RWPE2 (cell line): Measurements from ENCODE around the gene ERN1.
A peak's percentile ranks its signal among the peaks of the same experiment; 100 is the strongest.

Experiments used
- ATAC-seq: fragments of 200-7000 bp; cut with Tn5 transposase; 3 replicates; pipeline ENCODE4 v1.9.1; 2021; ENCODE audit warnings: low read depth
- DNase-seq: peaks from one replicate; pipeline ENCODE4 v3.0.0-alpha.2; 2020; ENCODE audit warnings: low spot score
- H3K27ac ChIP-seq: fragments of 450-650 bp; 2 replicates; pipeline ENCODE4 v1.5.1; 2017; ENCODE audit warnings: mild to moderate bottlenecking; ENCODE audit not compliant: poor library complexity, severe bottlenecking
- H3K27me3 ChIP-seq: fragments of 250-450 bp; sonication (Bioruptor Pico); 2 replicates; pipeline ENCODE4 v1.5.1; 2021; ENCODE audit warnings: mild to moderate bottlenecking, moderate library complexity; ENCODE audit not compliant: insufficient read depth, poor library complexity, severe bottlenecking
- H3K36me3 ChIP-seq: fragments of 250-450 bp; sonication (Bioruptor Pico); 2 replicates; pipeline ENCODE4 v1.5.1; 2020; ENCODE audit warnings: low read depth, mild to moderate bottlenecking, moderate library complexity
- H3K4me1 ChIP-seq: fragments of 250-450 bp; sonication (Bioruptor Pico); 2 replicates; pipeline ENCODE4 v1.5.1; 2021; ENCODE audit warnings: mild to moderate bottlenecking, moderate library complexity; ENCODE audit not compliant: insufficient read depth, poor library complexity, severe bottlenecking
- H3K4me3 ChIP-seq: fragments of 250-450 bp; sonication (Bioruptor Pico); 2 replicates; pipeline ENCODE4 v1.5.1; 2021; ENCODE audit warnings: mild to moderate bottlenecking, moderate library complexity; ENCODE audit not compliant: severe bottlenecking
- H3K9me3 ChIP-seq: fragments of 250-450 bp; sonication (Bioruptor Pico); 2 replicates; pipeline ENCODE4 v1.5.1; 2021; ENCODE audit warnings: mild to moderate bottlenecking, moderate library complexity; ENCODE audit not compliant: severe bottlenecking
- TF ChIP-seq, protein P1 (sequence below): fragments of 450-650 bp; IDR thresholded peaks from one replicate; pipeline ENCODE4 v1.5.1; 2017; ENCODE audit warnings: mild to moderate bottlenecking, moderate library complexity; ENCODE audit not compliant: poor library complexity, severe bottlenecking

ERN1 gene

DNA sequence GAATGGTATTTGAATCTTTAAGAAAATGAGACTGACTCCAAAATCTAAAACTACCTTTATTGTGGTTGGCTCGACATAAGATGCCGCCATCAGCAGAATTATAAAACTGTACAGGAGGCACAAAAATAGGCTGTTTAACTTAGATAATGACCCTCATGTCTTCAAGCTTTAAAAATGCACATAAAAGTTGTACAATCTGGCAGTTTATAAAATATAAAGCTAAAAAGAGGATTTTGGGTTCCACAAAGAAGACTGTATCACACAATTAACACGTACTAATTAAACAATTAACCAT is 90.9 kb downstream of the ERN1 start:
- no peak overlapping the region for H3K4me3 ChIP-seq
- DNase-seq (no peak), ATAC-seq (no peak)
- H3K9me3 ChIP-seq, result no peaks in the 10 kb centered on the region
- H3K4me1 ChIP-seq, result no peaks in the 10 kb centered on the region
- no peak overlapping the region for H3K27ac ChIP-seq
- TF ChIP-seq, protein P1, sequence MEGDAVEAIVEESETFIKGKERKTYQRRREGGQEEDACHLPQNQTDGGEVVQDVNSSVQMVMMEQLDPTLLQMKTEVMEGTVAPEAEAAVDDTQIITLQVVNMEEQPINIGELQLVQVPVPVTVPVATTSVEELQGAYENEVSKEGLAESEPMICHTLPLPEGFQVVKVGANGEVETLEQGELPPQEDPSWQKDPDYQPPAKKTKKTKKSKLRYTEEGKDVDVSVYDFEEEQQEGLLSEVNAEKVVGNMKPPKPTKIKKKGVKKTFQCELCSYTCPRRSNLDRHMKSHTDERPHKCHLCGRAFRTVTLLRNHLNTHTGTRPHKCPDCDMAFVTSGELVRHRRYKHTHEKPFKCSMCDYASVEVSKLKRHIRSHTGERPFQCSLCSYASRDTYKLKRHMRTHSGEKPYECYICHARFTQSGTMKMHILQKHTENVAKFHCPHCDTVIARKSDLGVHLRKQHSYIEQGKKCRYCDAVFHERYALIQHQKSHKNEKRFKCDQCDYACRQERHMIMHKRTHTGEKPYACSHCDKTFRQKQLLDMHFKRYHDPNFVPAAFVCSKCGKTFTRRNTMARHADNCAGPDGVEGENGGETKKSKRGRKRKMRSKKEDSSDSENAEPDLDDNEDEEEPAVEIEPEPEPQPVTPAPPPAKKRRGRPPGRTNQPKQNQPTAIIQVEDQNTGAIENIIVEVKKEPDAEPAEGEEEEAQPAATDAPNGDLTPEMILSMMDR, result no peak
- H3K36me3 ChIP-seq, result no peaks in the 10 kb centered on the region
- no peaks in the 10 kb centered on the region for H3K27me3 ChIP-seq

DNA sequence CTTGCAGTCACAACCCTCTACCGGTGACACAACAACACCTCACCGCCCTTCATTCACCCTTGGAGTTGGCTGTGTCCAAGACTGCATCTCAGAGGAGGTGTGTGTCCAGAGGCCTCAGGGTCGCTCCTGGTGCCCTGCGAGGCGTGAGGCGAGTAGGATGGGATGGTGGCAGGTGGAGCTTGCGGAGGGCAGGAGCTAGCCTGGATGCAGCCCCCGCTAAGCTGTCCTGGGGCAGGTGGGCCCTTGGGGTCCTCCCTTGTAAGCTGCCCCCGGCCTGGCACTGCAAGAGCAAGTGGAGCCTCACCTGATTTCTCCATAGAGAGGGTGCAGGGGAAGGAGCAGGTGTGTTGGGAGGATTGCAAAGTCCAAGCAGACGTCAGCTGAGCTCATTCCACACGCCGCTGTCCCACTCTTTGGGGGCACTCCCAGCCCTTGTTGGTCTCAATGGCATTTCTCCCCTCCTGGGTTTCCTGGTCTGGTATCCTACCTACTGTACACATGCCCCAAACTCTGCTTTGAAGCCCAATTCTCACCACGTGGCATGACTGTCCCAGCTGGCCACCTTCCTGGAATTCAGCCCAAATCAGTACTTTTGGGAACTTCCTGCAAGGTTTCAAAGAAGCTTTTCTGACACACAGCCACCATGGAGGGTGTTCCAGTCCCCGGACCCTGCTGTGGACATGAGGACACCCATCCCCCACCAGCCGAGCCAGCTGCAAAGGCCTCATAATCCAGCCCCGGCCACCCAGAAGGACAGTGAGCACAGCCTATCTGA is 91.4 kb downstream of the ERN1 start:
- Histone ChIP-seq H3K4me3 (no peak overlapping the region), H3K27me3 (no peaks in the 10 kb centered on the region), H3K27ac (no peak overlapping the region), H3K36me3 (no peaks in the 10 kb centered on the region), H3K9me3 (no peaks in the 10 kb centered on the region), H3K4me1 (no peaks in the 10 kb centered on the region)
- ATAC-seq (no peak), DNase-seq (no peak)
- TF ChIP-seq, protein P1, result no peak

DNA sequence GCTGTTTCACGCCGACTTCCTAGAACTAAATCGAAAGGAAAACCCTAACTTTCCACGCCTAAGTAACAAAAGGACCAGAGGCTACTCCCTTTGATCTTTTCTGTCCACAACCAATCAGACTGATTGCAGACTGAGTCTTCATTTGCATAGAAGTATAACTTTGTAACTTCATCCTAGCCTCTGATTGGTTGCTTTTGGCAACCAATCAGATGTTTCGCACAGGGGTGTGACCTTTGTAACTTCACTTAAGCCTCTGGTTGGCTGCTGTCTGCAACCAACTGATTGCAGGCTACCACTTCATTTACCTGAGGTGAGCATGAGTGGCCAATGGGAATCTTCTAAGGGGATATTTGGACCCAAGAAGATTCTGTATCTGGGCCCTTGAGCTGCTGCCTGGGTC is 92.1 kb downstream of the ERN1 start:
- Histone ChIP-seq H3K27ac (no peak overlapping the region), H3K9me3 (no peaks in the 10 kb centered on the region), H3K36me3 (no peaks in the 10 kb centered on the region), H3K4me1 (no peaks in the 10 kb centered on the region), H3K27me3 (no peaks in the 10 kb centered on the region), H3K4me3 (no peak overlapping the region)
- DNase-seq, result no peak
- ATAC-seq, result no peak
- TF ChIP-seq, protein P1, result no peak

DNA sequence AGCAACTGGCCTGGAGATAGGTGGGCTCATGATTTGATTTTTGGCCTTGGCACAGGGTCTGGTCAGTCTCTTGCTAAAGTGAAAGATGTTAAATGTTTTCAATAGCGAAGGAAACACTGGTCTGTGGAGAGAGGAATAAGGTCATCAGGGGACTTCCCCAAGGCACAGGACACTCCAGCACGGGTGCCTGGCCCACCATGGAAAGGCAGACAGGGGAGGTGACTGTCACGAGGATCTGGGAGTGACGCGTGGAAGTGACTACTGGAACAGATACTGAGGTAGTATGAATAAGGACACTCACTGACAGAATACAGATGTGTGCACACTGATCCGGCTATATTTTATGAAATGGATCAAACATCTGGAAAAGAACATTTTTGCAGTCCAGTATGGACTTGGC is 92.8 kb downstream of the ERN1 start:
- no peaks in the 10 kb centered on the region for H3K27me3 ChIP-seq
- no peaks in the 10 kb centered on the region for H3K9me3 ChIP-seq
- H3K36me3 ChIP-seq, result no peaks in the 10 kb centered on the region
- H3K4me1 ChIP-seq, result no peaks in the 10 kb centered on the region
- no peak overlapping the region for H3K4me3 ChIP-seq
- ATAC-seq (no peak), DNase-seq (no peak)
- TF ChIP-seq, protein P1, result no peak
- H3K27ac ChIP-seq, result no peak overlapping the region

DNA sequence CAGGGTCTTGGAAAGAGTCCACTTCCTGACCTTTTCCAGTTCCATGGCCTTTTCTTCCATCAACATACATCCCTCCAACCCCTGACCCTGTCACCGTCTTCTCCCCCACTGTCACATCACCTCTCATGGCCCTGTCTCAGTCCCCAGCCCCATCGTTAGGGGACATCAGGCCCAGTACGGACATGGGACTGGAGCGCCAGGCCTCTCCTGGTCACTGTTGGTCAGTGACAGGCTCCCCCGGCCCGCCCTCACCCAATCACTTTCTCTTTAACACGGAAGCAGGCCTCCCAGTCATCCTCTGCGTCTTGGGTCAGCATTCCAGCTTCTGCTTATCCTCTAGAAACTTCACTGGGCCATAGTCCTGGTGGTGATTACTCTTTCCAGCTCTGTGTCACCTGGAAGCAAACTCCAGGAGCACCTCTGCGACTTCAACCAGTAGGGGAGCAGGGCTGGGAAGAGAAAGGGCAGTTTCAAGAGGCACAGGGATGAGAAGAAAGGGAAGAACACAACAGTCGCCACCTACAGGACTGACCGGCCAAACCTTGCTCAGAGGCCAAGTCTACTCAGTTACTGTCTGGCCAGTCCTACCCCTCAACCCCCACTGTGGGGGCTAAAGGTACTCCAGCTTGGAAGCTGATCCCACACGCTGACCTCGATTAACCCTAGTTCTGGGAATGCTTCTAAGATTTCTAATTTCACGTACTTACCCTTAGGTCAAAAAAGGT is 93.6 kb downstream of the ERN1 start:
- no peak for DNase-seq
- Histone ChIP-seq H3K4me1 (no peaks in the 10 kb centered on the region), H3K36me3 (no peaks in the 10 kb centered on the region), H3K27ac (no peak overlapping the region), H3K9me3 (no peaks in the 10 kb centered on the region), H3K27me3 (no peaks in the 10 kb centered on the region), H3K4me3 (no peak overlapping the region)
- TF ChIP-seq, protein P1, result peak; percentile 5
- ATAC-seq, result no peak; the same call in 2 of the 3 replicates
